ENCODE results near the gene UGT1A1.

The UGT1A1 gene

DNA sequence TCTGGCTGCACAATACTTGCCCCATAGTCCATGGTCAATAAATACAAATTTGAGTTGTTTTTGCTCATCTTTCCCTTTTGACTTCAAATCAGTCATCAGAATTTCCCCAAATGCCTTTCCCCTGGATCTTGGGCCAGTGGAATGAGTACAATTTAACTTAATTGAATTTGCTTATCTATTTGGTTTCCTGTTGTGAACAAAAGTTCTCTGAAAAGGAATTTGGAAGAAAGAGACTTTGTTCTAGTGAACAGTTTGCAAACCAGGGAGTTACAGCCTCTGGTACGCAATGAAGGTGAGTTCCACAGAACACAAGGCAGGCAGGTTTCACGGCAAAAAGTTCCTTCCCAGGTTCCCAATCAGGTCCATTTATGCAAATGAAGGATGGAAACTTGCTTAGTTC is 1.2 kb upstream of the UGT1A1 start:
- CTCF ChIA-PET = no interaction called here
- TF ChIP-seq, protein P1, sequence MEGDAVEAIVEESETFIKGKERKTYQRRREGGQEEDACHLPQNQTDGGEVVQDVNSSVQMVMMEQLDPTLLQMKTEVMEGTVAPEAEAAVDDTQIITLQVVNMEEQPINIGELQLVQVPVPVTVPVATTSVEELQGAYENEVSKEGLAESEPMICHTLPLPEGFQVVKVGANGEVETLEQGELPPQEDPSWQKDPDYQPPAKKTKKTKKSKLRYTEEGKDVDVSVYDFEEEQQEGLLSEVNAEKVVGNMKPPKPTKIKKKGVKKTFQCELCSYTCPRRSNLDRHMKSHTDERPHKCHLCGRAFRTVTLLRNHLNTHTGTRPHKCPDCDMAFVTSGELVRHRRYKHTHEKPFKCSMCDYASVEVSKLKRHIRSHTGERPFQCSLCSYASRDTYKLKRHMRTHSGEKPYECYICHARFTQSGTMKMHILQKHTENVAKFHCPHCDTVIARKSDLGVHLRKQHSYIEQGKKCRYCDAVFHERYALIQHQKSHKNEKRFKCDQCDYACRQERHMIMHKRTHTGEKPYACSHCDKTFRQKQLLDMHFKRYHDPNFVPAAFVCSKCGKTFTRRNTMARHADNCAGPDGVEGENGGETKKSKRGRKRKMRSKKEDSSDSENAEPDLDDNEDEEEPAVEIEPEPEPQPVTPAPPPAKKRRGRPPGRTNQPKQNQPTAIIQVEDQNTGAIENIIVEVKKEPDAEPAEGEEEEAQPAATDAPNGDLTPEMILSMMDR (IDR thresholded peaks at IDR 0.05; ENCODE audit: insufficient read depth, low read length, missing control alignments) = no peak
- H3K4me3 ChIP-seq (ENCODE audit: low read depth, low read length) = no peak overlapping the region

DNA sequence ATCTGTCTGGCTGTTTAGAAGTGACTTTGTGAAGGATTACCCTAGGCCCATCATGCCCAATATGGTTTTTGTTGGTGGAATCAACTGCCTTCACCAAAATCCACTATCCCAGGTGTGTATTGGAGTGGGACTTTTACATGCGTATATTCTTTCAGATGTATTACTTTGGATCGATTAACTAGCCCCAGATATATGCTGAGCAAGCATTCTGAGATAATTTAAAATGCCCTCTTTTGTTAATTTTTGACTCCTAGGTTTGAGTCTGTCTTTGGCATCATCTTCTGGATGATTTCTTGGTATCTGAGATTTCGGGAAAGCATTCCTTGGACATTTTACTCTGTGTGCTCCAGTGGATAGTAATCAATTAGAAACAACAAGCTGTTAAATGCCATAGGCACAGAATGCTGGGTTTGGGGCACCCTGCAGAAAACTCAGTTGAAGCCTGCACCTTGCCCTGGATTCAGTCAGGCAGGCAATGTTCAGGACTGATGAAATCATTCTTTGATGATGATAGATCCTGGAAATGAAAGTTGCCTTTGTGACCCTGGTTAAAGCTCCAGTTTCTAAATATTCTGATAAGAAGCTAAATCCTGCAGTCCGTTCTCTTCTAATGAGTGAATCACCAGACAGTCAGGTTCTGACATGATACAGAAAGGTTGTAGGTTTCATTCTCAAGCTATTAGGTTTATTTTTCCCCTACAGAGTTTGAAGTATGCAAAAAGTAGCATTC is 1.1 kb downstream of the UGT1A1 start:
- ChIA-PET POLR2A (no interaction called here), CTCF (no interaction called here)
- no peak for DNase-seq (ENCODE audit: low read depth, low spot score)
- H3K4me3 ChIP-seq (ENCODE audit: low read depth, low read length) = no peak overlapping the region
- TF ChIP-seq, protein P1 (IDR thresholded peaks at IDR 0.05; ENCODE audit: insufficient read depth, low read length, missing control alignments) = no peak

More for the DNA sequence above, 1.2 kb upstream of the UGT1A1 start:
- no peak for DNase-seq (ENCODE audit: low read depth, low spot score)
- POLR2A ChIA-PET = no interaction called here

DNA sequence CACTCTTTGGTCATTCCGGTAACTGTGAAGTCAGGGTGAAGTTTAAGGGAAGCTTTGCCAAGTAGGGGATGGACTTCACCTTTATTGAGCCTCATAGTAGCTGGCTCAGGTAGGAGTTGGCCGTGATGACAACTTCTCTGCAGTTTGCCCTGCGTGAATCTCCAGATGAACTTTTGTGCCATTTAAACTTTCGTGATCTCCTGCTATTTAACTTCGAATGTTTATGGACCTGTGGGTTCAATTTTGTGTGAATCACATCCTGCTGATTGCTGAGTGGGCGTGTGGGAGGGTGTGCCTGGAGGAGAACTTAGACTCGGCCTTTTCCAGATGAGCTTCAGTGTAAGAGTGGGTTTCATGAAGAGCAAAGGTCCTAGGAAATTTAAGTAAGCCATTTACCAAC is 4.2 kb downstream of the UGT1A1 start:
- no peak for DNase-seq (ENCODE audit: low read depth, low spot score)
- ChIA-PET POLR2A (no interaction called here), CTCF (no interaction called here)
- TF ChIP-seq, protein P1 (IDR thresholded peaks at IDR 0.05; ENCODE audit: insufficient read depth, low read length, missing control alignments) = no peak
- no peak overlapping the region for H3K4me3 ChIP-seq (ENCODE audit: low read depth, low read length)

DNA sequence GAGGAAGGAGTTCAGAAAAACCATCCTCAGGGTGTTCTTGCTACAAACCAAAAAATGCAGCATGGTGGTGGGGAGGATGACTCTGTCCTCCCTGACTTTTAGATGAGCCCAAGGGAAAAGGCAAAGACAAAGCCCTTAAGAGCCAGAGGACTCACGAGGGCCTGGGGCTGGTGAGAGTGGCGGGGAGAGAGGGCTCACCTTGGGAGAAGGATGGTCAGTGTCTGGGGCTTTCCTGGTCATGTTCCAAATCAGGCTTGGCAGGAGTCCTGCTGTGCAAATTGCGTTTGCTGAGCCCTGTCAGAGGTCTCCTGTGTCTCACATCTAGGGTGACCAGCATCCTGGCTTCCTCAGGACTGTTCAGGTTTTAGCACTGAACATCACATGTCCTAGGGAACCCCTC is 4.7 kb downstream of the UGT1A1 start:
- H3K4me3 ChIP-seq (ENCODE audit: low read depth, low read length) = no peak overlapping the region
- DNase-seq (ENCODE audit: low read depth, low spot score) = no peak
- TF ChIP-seq, protein P1 (IDR thresholded peaks at IDR 0.05; ENCODE audit: insufficient read depth, low read length, missing control alignments) = no peak
- CTCF ChIA-PET = no interaction called here
- POLR2A ChIA-PET = no interaction called here

DNA sequence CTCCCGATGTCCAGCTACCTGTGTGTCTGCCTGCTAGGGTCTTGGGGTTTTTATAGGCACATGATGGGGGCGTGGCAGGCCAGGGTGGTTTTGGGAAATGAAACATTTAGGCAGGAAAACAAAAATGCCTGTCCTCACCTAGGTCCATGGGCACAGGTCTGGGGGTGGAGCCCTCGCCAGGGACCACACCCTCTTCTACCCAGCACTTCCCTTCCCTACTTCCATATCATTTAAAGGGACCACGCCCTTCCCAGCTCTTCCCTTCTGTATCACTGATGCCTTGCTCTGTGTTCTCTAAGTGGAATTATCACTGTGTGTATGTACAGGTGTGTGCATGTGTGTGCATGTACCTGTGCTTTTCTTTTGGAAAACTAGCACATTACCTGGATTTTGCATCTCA is 6.3 kb downstream of the UGT1A1 start:
- H3K4me3 ChIP-seq (ENCODE audit: low read depth, low read length) = no peak overlapping the region
- ChIA-PET CTCF (no interaction called here), POLR2A (no interaction called here)
- no peak for DNase-seq (ENCODE audit: low read depth, low spot score)
- TF ChIP-seq, protein P1 (IDR thresholded peaks at IDR 0.05; ENCODE audit: insufficient read depth, low read length, missing control alignments) = no peak

DNA sequence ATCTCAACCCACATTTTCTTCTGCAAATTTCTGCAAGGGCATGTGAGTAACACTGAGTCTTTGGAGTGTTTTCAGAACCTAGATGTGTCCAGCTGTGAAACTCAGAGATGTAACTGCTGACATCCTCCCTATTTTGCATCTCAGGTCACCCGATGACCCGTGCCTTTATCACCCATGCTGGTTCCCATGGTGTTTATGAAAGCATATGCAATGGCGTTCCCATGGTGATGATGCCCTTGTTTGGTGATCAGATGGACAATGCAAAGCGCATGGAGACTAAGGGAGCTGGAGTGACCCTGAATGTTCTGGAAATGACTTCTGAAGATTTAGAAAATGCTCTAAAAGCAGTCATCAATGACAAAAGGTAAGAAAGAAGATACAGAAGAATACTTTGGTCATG is 8.0 kb downstream of the UGT1A1 start:
- ChIA-PET CTCF (no interaction called here), POLR2A (no interaction called here)
- H3K4me3 ChIP-seq (ENCODE audit: low read depth, low read length) = no peak overlapping the region
- no peak for DNase-seq (ENCODE audit: low read depth, low spot score)
- TF ChIP-seq, protein P1 (IDR thresholded peaks at IDR 0.05; ENCODE audit: insufficient read depth, low read length, missing control alignments) = no peak
